Psoas muscle (tissue), 8 donors: ENCODE measurements around the gene PARP11. TPM values are rescaled to one million over a fixed set of nuclear protein-coding genes. Genes with fewer than 3 reads are reported as not detected.
"Not testable (repeated sequence)": the region's sequence is repeated elsewhere in the genome, so short reads cannot be mapped to it uniquely, and the experiment has no call there.

ENCODE experiments used
- ATAC-seq, 4 donors: fragments of 200-7000 bp; cut with Tn5 transposase; one replicate each; pipeline ENCODE4 v1.9.1; 2020; ENCODE audit warnings: moderate library complexity in 3 of 4, mild to moderate bottlenecking in 2 of 4
- DNase-seq, 2 donors: peaks; one replicate each; pipeline ENCODE4 v3.0.0-alpha.2; 2020
- H3K27ac ChIP-seq: fragments of 200-600 bp; one replicate; pipeline ENCODE4 v1.8.0; 2022
- H3K27me3 ChIP-seq, 3 donors: fragments of 200-600 bp in 1 of 3; one replicate each; pipeline versions ENCODE4 v1.6.1 to v1.8.0; 2013 to 2022; ENCODE audit warnings: low read length in 2 of 3, mild to moderate bottlenecking in 2 of 3, moderate library complexity in 1 of 3; ENCODE audit not compliant: insufficient read depth in 3 of 3
- H3K36me3 ChIP-seq, 2 donors: fragments of 200-600 bp in 1 of 2; one replicate each; pipeline versions ENCODE4 v1.6.1 to v1.8.0; 2013 to 2022; ENCODE audit warnings: low read depth in 1 of 2, mild to moderate bottlenecking in 1 of 2, moderate library complexity in 1 of 2; ENCODE audit not compliant: insufficient read depth in 1 of 2
- H3K4me1 ChIP-seq: fragments of 200-600 bp; one replicate; pipeline ENCODE4 v1.8.0; 2022
- H3K4me3 ChIP-seq: fragments of 200-600 bp; one replicate; pipeline ENCODE4 v1.8.0; 2022; ENCODE audit warnings: mild to moderate bottlenecking
- H3K9me3 ChIP-seq: fragments of 200-600 bp; one replicate; pipeline ENCODE4 v1.8.0; 2022
- WGBS, 3 donors: extraction: QIAGEN DNeasy Blood & Tissue Kit; methylation state at CpG; one replicate each; pipeline versions ENCODE4 v1.1.6 to v1.1.7; 2013; 5-methylcytosine and 5-hydroxymethylcytosine counted together
- intact Hi-C, 2 donors: fragments of 100-400 bp; cut with DNase I; formaldehyde crosslinking; loops; one replicate each; pipeline versions ENCODE4 v1.11.0 to v1.14.2; 2022
- polyA plus RNA-seq, 3 donors: library from polyadenylated mRNA; stranded (reverse); fragments of 200-250 nt; gene quantifications; one replicate each; pipeline ENCODE4 v1.2.3, GENCODE V29; 2013
- total RNA-seq, 4 donors: library from RNA; stranded (reverse); fragmentation: NEBNext Ultra II Directional in 2 of 4; extraction: Animal tissue kit (Norgen Biotek cat#: 25700) in 2 of 4; gene quantifications; one replicate each; pipeline versions ENCODE4 v1.2.1 to v1.2.4, GENCODE V29; 2021 to 2023
- TF ChIP-seq, protein P1 (sequence below): fragments of 200-600 bp; IDR thresholded peaks from one replicate; pipeline ENCODE4 v1.8.0; 2022; ENCODE audit warnings: antibody characterized with exemption
- donor health status: healthy with polysubstance abuse.
- donor health status: DM: no; HTN: no; CAD: no; lungs with moderate emphysema.
- donor health status: Bipolar disorder and iron deficiency.
- donor health status: healthy.
- donor health status: DM: yes; HTN: yes; CAD: no.
- donor health status: DM: no; HTN: no; CAD: no.
- donor health status: DM: no; HTN: no; CAD: no.
- donor health status: DM: yes; HTN: yes; CAD: no.

The PARP11 gene
- total and polyA plus RNA-seq, 7 donors: 0.83 to 4.0 (median 2.6) TPM

GRCh38 chr12:3869865-3870264 is 3.3 kb downstream of the PARP11 start:
- peaks cover 11% of the 10 kb centered on the region for H3K9me3 ChIP-seq
- WGBS, 3 donors: 86 to 91% (median 88%) methylated on average over 6 of the region's 6 CpGs
- TF ChIP-seq, protein P1, sequence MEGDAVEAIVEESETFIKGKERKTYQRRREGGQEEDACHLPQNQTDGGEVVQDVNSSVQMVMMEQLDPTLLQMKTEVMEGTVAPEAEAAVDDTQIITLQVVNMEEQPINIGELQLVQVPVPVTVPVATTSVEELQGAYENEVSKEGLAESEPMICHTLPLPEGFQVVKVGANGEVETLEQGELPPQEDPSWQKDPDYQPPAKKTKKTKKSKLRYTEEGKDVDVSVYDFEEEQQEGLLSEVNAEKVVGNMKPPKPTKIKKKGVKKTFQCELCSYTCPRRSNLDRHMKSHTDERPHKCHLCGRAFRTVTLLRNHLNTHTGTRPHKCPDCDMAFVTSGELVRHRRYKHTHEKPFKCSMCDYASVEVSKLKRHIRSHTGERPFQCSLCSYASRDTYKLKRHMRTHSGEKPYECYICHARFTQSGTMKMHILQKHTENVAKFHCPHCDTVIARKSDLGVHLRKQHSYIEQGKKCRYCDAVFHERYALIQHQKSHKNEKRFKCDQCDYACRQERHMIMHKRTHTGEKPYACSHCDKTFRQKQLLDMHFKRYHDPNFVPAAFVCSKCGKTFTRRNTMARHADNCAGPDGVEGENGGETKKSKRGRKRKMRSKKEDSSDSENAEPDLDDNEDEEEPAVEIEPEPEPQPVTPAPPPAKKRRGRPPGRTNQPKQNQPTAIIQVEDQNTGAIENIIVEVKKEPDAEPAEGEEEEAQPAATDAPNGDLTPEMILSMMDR: no peak
- no peaks in the 10 kb centered on the region for H3K27me3 ChIP-seq
- H3K27ac ChIP-seq: no peak overlapping the region
- peaks cover 10% of the 10 kb centered on the region for H3K4me1 ChIP-seq
- ATAC-seq: no peak
- no peak overlapping the region for H3K4me3 ChIP-seq
- no peaks in the 10 kb centered on the region for H3K36me3 ChIP-seq
- intact Hi-C loops: no loop called here
- DNase-seq: no peak

DNA sequence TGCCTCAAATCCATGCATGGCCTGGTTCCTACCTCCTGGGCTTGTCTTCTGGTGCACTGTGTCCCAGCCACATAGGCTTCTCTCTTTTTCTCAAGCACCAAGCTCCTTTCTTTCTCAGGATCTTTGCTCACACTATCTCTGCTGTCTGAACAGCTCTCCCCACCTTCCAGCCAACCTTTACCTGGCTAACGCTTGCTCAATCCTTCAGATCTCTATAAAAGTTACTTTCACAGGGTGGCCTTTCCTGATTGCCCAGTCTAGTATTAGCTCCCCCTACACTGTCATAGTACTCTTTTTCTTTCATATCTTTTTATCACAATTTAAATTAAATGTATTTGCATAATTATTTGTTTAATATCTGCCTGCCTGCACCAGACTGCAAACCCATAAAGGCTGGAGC is 3.8 kb downstream of the PARP11 start:
- TF ChIP-seq, protein P1: no peak
- 93 to 97% (median 95%) methylated on average over 1 of the region's 1 CpG for WGBS, 3 donors
- ATAC-seq (no peak), DNase-seq (no peak)
- Histone ChIP-seq H3K4me3 (no peak overlapping the region), H3K27me3 (no peaks in the 10 kb centered on the region), H3K27ac (no peak overlapping the region), H3K36me3 (no peaks in the 10 kb centered on the region), H3K9me3 (peaks cover 11% of the 10 kb centered on the region), H3K4me1 (peaks cover 10% of the 10 kb centered on the region)
- intact Hi-C loops: no loop called here

GRCh38 chr12:3863756-3864155 is 9.4 kb downstream of the PARP11 start:
- peaks cover 11% of the 10 kb centered on the region for H3K9me3 ChIP-seq
- no peaks in the 10 kb centered on the region for H3K4me1 ChIP-seq
- H3K27me3 ChIP-seq: no peaks in the 10 kb centered on the region
- DNase-seq: no peak
- H3K4me3 ChIP-seq: no peak overlapping the region
- TF ChIP-seq, protein P1: no peak
- no peak for ATAC-seq
- peaks cover 4 to 16% of the 10 kb centered on the region in 2 donors for H3K36me3 ChIP-seq
- intact Hi-C loops: no loop called here
- WGBS, 3 donors: 91 to 96% (median 96%) methylated on average over 6 of the region's 6 CpGs
- no peak overlapping the region for H3K27ac ChIP-seq

- H3K4me1 ChIP-seq: no peaks in the 10 kb centered on the region
- H3K36me3 ChIP-seq: no peaks in the 10 kb centered on the region
- intact Hi-C loops: no loop called here
- no peaks in the 10 kb centered on the region for H3K27me3 ChIP-seq
- 93 to 98% (median 95%) methylated on average over 5 of the region's 5 CpGs for WGBS, 3 donors
- H3K27ac ChIP-seq: no peak overlapping the region
- no peaks in the 10 kb centered on the region for H3K9me3 ChIP-seq
- no peak for DNase-seq
- ATAC-seq: no peak
- H3K4me3 ChIP-seq: no peak overlapping the region
- TF ChIP-seq, protein P1: no peak
Observed at GRCh38 chr12:3842517-3842916, 30.7 kb downstream of the PARP11 start.

DNA sequence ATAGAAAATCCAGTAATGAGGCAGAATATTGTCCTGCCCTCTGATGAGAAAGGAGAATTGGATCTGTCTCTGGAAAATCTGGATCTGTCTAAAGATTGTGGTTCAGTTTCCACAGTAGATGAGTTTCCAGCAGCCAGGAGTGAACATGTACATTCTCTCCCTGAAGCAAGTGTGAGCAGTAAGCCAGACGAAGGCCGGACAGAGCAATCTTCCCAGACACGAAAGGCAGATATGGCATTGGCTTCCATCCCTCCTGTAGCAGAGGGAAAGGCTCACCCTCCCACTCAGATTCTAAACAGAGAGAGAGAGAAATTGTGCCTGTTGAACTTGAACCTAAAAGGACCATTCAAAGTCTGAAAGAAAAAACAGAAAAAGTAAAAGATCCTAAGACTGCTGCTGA is 31.4 kb downstream of the PARP11 start:
- Histone ChIP-seq H3K9me3 (no peaks in the 10 kb centered on the region), H3K36me3 (no peaks in the 10 kb centered on the region), H3K27ac (no peak overlapping the region), H3K4me3 (no peak overlapping the region), H3K27me3 (no peaks in the 10 kb centered on the region), H3K4me1 (no peaks in the 10 kb centered on the region)
- intact Hi-C loops: no loop called here
- DNase-seq (no peak), ATAC-seq (no peak)
- WGBS, 3 donors: 78 to 94% (median 88%) methylated on average over 3 of the region's 3 CpGs
- TF ChIP-seq, protein P1: no peak

- H3K27me3 ChIP-seq, H3K9me3 ChIP-seq, DNase-seq, H3K36me3 ChIP-seq, intact Hi-C loops, H3K4me1 ChIP-seq, H3K4me3 ChIP-seq, ATAC-seq, H3K27ac ChIP-seq: not testable (repeated sequence)
- WGBS, 3 donors: 72 to 87% (median 81%) methylated on average over 2 of the region's 2 CpGs
Observed at GRCh38 chr12:3840833-3841232, 32.4 kb downstream of the PARP11 start.

DNA sequence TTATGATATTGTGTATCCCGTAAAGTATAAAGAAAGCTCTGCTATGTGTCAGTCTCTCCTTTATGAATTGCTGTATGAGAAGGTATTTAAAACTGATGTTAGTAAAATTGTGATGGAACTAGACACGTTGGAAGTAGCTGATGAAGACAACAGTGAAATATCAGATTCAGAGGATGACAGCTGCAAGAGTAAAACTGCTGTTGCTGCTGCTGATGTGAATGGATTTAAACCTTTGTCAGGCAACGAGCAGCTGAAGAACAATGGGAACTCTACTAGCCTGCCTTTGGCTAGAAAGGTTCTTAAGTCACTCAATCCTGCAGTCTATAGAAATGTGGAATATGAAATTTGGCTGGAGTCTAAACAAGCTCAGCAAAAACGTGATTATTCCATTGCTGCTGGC is 33.5 kb downstream of the PARP11 start:
- not testable (repeated sequence) for ATAC-seq

More for the DNA sequence above, 33.5 kb downstream of the PARP11 start:
- intact Hi-C loops, H3K4me1 ChIP-seq, H3K27me3 ChIP-seq, H3K36me3 ChIP-seq, H3K27ac ChIP-seq, DNase-seq, H3K4me3 ChIP-seq, H3K9me3 ChIP-seq: not testable (repeated sequence)
- 58 to 68% (median 61%) methylated on average over 4 of the region's 4 CpGs for WGBS, 3 donors
